ENCODE measurements around the gene TRIM59.

Gene TRIM59

GRCh38 chr3:160437083-160437455 lies 12.5 kb downstream of the TRIM59 start:
- no peak overlapping the region for H3K4me3 ChIP-seq (ENCODE audit: low read length)
- DNase-seq (ENCODE audit: low read depth): no peak
- no peaks in the 10 kb centered on the region for H3K9me3 ChIP-seq (ENCODE audit: control insufficient read depth, low read length)
- no peak overlapping the region for H3K9ac ChIP-seq (ENCODE audit: low read length)
- no peaks in the 10 kb centered on the region for H3K27me3 ChIP-seq (replicated peaks; ENCODE audit: control insufficient read depth, insufficient read depth, low read length)
- peaks cover 17% of the 10 kb centered on the region for H3K36me3 ChIP-seq (ENCODE audit: control insufficient read depth, insufficient read depth, low read length, severe bottlenecking)
- H3K4me1 ChIP-seq (ENCODE audit: control insufficient read depth, insufficient read depth, low read length): peaks cover 15% of the 10 kb centered on the region

- Histone ChIP-seq H3K36me3 (ENCODE audit: control insufficient read depth, insufficient read depth, low read length, severe bottlenecking) (peaks cover 30% of the 10 kb centered on the region), H3K9ac (ENCODE audit: low read length) (no peak overlapping the region), H3K4me1 (ENCODE audit: control insufficient read depth, insufficient read depth, low read length) (peaks cover 12% of the 10 kb centered on the region), H3K27me3 (replicated peaks; ENCODE audit: control insufficient read depth, insufficient read depth, low read length) (no peaks in the 10 kb centered on the region), H3K4me3 (ENCODE audit: low read length) (no peak overlapping the region), H3K9me3 (ENCODE audit: control insufficient read depth, low read length) (no peaks in the 10 kb centered on the region)
- no peak for DNase-seq (ENCODE audit: low read depth)
Measured at GRCh38 chr3:160435747-160436146, 13.8 kb downstream of the TRIM59 start.

- no peak overlapping the region for H3K9ac ChIP-seq (ENCODE audit: low read length)
- H3K27me3 ChIP-seq (replicated peaks; ENCODE audit: control insufficient read depth, insufficient read depth, low read length): no peaks in the 10 kb centered on the region
- H3K4me3 ChIP-seq (ENCODE audit: low read length): no peak overlapping the region
- no peaks in the 10 kb centered on the region for H3K9me3 ChIP-seq (ENCODE audit: control insufficient read depth, low read length)
- H3K36me3 ChIP-seq (ENCODE audit: control insufficient read depth, insufficient read depth, low read length, severe bottlenecking): peaks cover 35% of the 10 kb centered on the region
- peaks cover 12% of the 10 kb centered on the region for H3K4me1 ChIP-seq (ENCODE audit: control insufficient read depth, insufficient read depth, low read length)
- no peak for DNase-seq (ENCODE audit: low read depth)
Measured at GRCh38 chr3:160435095-160435494, 14.5 kb downstream of the TRIM59 start.

GRCh38 chr3:160434071-160434470 lies 15.5 kb downstream of the TRIM59 start:
- peak; percentile 75 for DNase-seq (ENCODE audit: low read depth)
- peaks cover 39% of the 10 kb centered on the region for H3K36me3 ChIP-seq (ENCODE audit: control insufficient read depth, insufficient read depth, low read length, severe bottlenecking)
- no peak overlapping the region for H3K4me3 ChIP-seq (ENCODE audit: low read length)
- H3K4me1 ChIP-seq (ENCODE audit: control insufficient read depth, insufficient read depth, low read length): peaks cover 12% of the 10 kb centered on the region
- H3K27me3 ChIP-seq (replicated peaks; ENCODE audit: control insufficient read depth, insufficient read depth, low read length): no peaks in the 10 kb centered on the region
- H3K9ac ChIP-seq (ENCODE audit: low read length): no peak overlapping the region
- no peaks in the 10 kb centered on the region for H3K9me3 ChIP-seq (ENCODE audit: control insufficient read depth, low read length)

GRCh38 chr3:160427832-160428424 lies 21.7 kb downstream of the TRIM59 start:
- Histone ChIP-seq H3K9me3 (ENCODE audit: control insufficient read depth, low read length) (no peaks in the 10 kb centered on the region), H3K27me3 (replicated peaks; ENCODE audit: control insufficient read depth, insufficient read depth, low read length) (no peaks in the 10 kb centered on the region), H3K9ac (ENCODE audit: low read length) (no peak overlapping the region), H3K36me3 (ENCODE audit: control insufficient read depth, insufficient read depth, low read length, severe bottlenecking) (peaks cover 76% of the 10 kb centered on the region), H3K4me1 (ENCODE audit: control insufficient read depth, insufficient read depth, low read length) (no peaks in the 10 kb centered on the region), H3K4me3 (ENCODE audit: low read length) (no peak overlapping the region)
- DNase-seq (ENCODE audit: low read depth): no peak

- H3K36me3 ChIP-seq (ENCODE audit: control insufficient read depth, insufficient read depth, low read length, severe bottlenecking): peaks cover 58% of the 10 kb centered on the region
- no peak for DNase-seq (ENCODE audit: low read depth)
- H3K27me3 ChIP-seq (replicated peaks; ENCODE audit: control insufficient read depth, insufficient read depth, low read length): no peaks in the 10 kb centered on the region
Measured at GRCh38 chr3:160417311-160417710, 32.3 kb downstream of the TRIM59 start.

GRCh38 chr3:160413613-160414248 lies 35.9 kb downstream of the TRIM59 start:
- H3K36me3 ChIP-seq (ENCODE audit: control insufficient read depth, insufficient read depth, low read length, severe bottlenecking): peaks cover 42% of the 10 kb centered on the region
- no peak overlapping the region for H3K4me3 ChIP-seq (ENCODE audit: low read length)
- H3K27me3 ChIP-seq (replicated peaks; ENCODE audit: control insufficient read depth, insufficient read depth, low read length): no peaks in the 10 kb centered on the region
- no peaks in the 10 kb centered on the region for H3K4me1 ChIP-seq (ENCODE audit: control insufficient read depth, insufficient read depth, low read length)
- DNase-seq (ENCODE audit: low read depth): peak; percentile 86
- H3K9ac ChIP-seq (ENCODE audit: low read length): no peak overlapping the region
- no peaks in the 10 kb centered on the region for H3K9me3 ChIP-seq (ENCODE audit: control insufficient read depth, low read length)

More at GRCh38 chr3:160417311-160417710, 32.3 kb downstream of the TRIM59 start:
- Histone ChIP-seq H3K4me1 (ENCODE audit: control insufficient read depth, insufficient read depth, low read length) (no peaks in the 10 kb centered on the region), H3K4me3 (ENCODE audit: low read length) (no peak overlapping the region), H3K9me3 (ENCODE audit: control insufficient read depth, low read length) (no peaks in the 10 kb centered on the region), H3K9ac (ENCODE audit: low read length) (no peak overlapping the region)

- Histone ChIP-seq H3K4me3 (ENCODE audit: low read length) (no peak overlapping the region), H3K36me3 (ENCODE audit: control insufficient read depth, insufficient read depth, low read length, severe bottlenecking) (peaks cover 35% of the 10 kb centered on the region)
- DNase-seq (ENCODE audit: low read depth): no peak
Measured at GRCh38 chr3:160412477-160412876, 37.1 kb downstream of the TRIM59 start.

GRCh38 chr3:160409812-160410610 lies 39.6 kb downstream of the TRIM59 start:
- Histone ChIP-seq H3K36me3 (ENCODE audit: control insufficient read depth, insufficient read depth, low read length, severe bottlenecking) (peaks cover 15% of the 10 kb centered on the region), H3K9me3 (ENCODE audit: control insufficient read depth, low read length) (no peaks in the 10 kb centered on the region), H3K9ac (ENCODE audit: low read length) (no peak overlapping the region), H3K4me3 (ENCODE audit: low read length) (no peak overlapping the region), H3K27me3 (replicated peaks; ENCODE audit: control insufficient read depth, insufficient read depth, low read length) (no peaks in the 10 kb centered on the region), H3K4me1 (ENCODE audit: control insufficient read depth, insufficient read depth, low read length) (no peaks in the 10 kb centered on the region)
- no peak for DNase-seq (ENCODE audit: low read depth)

More at GRCh38 chr3:160412477-160412876, 37.1 kb downstream of the TRIM59 start:
- Histone ChIP-seq H3K27me3 (replicated peaks; ENCODE audit: control insufficient read depth, insufficient read depth, low read length) (no peaks in the 10 kb centered on the region), H3K9ac (ENCODE audit: low read length) (no peak overlapping the region), H3K9me3 (ENCODE audit: control insufficient read depth, low read length) (no peaks in the 10 kb centered on the region), H3K4me1 (ENCODE audit: control insufficient read depth, insufficient read depth, low read length) (no peaks in the 10 kb centered on the region)

GRCh38 chr3:160403796-160404470 lies 45.7 kb downstream of the TRIM59 start:
- H3K36me3 ChIP-seq (ENCODE audit: control insufficient read depth, insufficient read depth, low read length, severe bottlenecking): no peaks in the 10 kb centered on the region
- DNase-seq (ENCODE audit: low read depth): peak; percentile 27

GRCh38 chr3:160403028-160403545 lies 46.5 kb downstream of the TRIM59 start:
- no peaks in the 10 kb centered on the region for H3K9me3 ChIP-seq (ENCODE audit: control insufficient read depth, low read length)
- DNase-seq (ENCODE audit: low read depth): peak; percentile 24
- H3K4me3 ChIP-seq (ENCODE audit: low read length): peak overlapping the region; percentile 98
- no peaks in the 10 kb centered on the region for H3K27me3 ChIP-seq (replicated peaks; ENCODE audit: control insufficient read depth, insufficient read depth, low read length)
- H3K9ac ChIP-seq (ENCODE audit: low read length): peak overlapping the region; percentile 92
- peaks cover 36% of the 10 kb centered on the region for H3K4me1 ChIP-seq (ENCODE audit: control insufficient read depth, insufficient read depth, low read length)
- no peaks in the 10 kb centered on the region for H3K36me3 ChIP-seq (ENCODE audit: control insufficient read depth, insufficient read depth, low read length, severe bottlenecking)

More at GRCh38 chr3:160403796-160404470, 45.7 kb downstream of the TRIM59 start:
- Histone ChIP-seq H3K4me3 (ENCODE audit: low read length) (peak overlapping the region; percentile 98), H3K4me1 (ENCODE audit: control insufficient read depth, insufficient read depth, low read length) (peaks cover 31% of the 10 kb centered on the region), H3K9ac (ENCODE audit: low read length) (peak overlapping the region; percentile 92), H3K9me3 (ENCODE audit: control insufficient read depth, low read length) (no peaks in the 10 kb centered on the region), H3K27me3 (replicated peaks; ENCODE audit: control insufficient read depth, insufficient read depth, low read length) (no peaks in the 10 kb centered on the region)
